HG03575 (cell line): ENCODE results near the gene NCKAP5.

Experiments used
- ATAC-seq: cut with Tn5 transposase; IDR thresholded peaks from one replicate; pipeline ENCODE4 v1.9.1; 2021; ENCODE audit not compliant: unreplicated experiment, insufficient number of reproducible peaks, low FRiP score; ENCODE audit errors: extremely low read depth

The NCKAP5 gene

GRCh38 chr2:133568172-133568571, at the start of gene NCKAP5:
Gene NCKAP5, minus strand, starts transcription at chr2:133568463. Its CDS starts 50,937 bp downstream, at chr2:133517526.
- no peak for ATAC-seq

- no peak for ATAC-seq
Measured at GRCh38 chr2:133609664-133610063, 41.4 kb upstream of the NCKAP5 start.

GRCh38 chr2:133608291-133608690, 40.0 kb upstream of the NCKAP5 start:
- no peak for ATAC-seq

GRCh38 chr2:133607679-133608078, 39.4 kb upstream of the NCKAP5 start:
- ATAC-seq = no peak

GRCh38 chr2:133606616-133607015, 38.4 kb upstream of the NCKAP5 start:
- ATAC-seq = no peak

GRCh38 chr2:133605766-133606137, 37.5 kb upstream of the NCKAP5 start:
- ATAC-seq = no peak

- no peak for ATAC-seq
Measured at GRCh38 chr2:133605011-133605765, 36.9 kb upstream of the NCKAP5 start.

GRCh38 chr2:133603109-133603508, 34.8 kb upstream of the NCKAP5 start:
- no peak for ATAC-seq

GRCh38 chr2:133602538-133602937, 34.3 kb upstream of the NCKAP5 start:
- no peak for ATAC-seq

GRCh38 chr2:133600266-133600928, 32.1 kb upstream of the NCKAP5 start:
- no peak for ATAC-seq

- ATAC-seq = no peak
Measured at GRCh38 chr2:133599811-133600210, 31.5 kb upstream of the NCKAP5 start.

- no peak for ATAC-seq
Measured at GRCh38 chr2:133599211-133599803, 31.0 kb upstream of the NCKAP5 start.

GRCh38 chr2:133598769-133599168, 30.5 kb upstream of the NCKAP5 start:
- ATAC-seq = no peak

- no peak for ATAC-seq
Measured at GRCh38 chr2:133596701-133597393, 28.6 kb upstream of the NCKAP5 start.

- ATAC-seq = no peak
Measured at GRCh38 chr2:133591164-133591563, 22.9 kb upstream of the NCKAP5 start.

GRCh38 chr2:133589456-133589855, 21.2 kb upstream of the NCKAP5 start:
- ATAC-seq = no peak

- ATAC-seq = no peak
Measured at GRCh38 chr2:133588144-133588543, 19.9 kb upstream of the NCKAP5 start.

- ATAC-seq = no peak
Measured at GRCh38 chr2:133586978-133587377, 18.7 kb upstream of the NCKAP5 start.

- ATAC-seq = no peak
Measured at GRCh38 chr2:133581010-133581760, 12.9 kb upstream of the NCKAP5 start.
